HFFc6 (cell line): ENCODE results near the gene COASY. TPM values are rescaled to one million over a fixed set of nuclear protein-coding genes. Genes with fewer than 3 reads are reported as not detected.

ENCODE experiments used
- DNase-seq: peaks from one replicate; pipeline ENCODE4 v3.0.0-alpha.2; 2018
- H3K27ac Mint-ChIP-seq: 2 replicates; pipeline ENCODE4 v1.8.0; 2020; ENCODE audit warnings: mild to moderate bottlenecking, mixed read lengths
- H3K27me3 Mint-ChIP-seq: 2 replicates; pipeline ENCODE4 v1.8.0; 2021; ENCODE audit warnings: mild to moderate bottlenecking, moderate library complexity, mixed read lengths; ENCODE audit not compliant: insufficient read depth
- H3K36me3 Mint-ChIP-seq: 2 replicates; pipeline ENCODE4 v1.8.0; 2021; ENCODE audit warnings: low read depth, mixed read lengths
- H3K4me1 Mint-ChIP-seq: 2 replicates; pipeline ENCODE4 v1.8.0; 2020; ENCODE audit warnings: low read depth, mixed read lengths
- H3K4me3 Mint-ChIP-seq: 2 replicates; pipeline ENCODE4 v1.8.0; 2020; ENCODE audit warnings: mild to moderate bottlenecking, moderate library complexity, mixed read lengths
- H3K9me3 Mint-ChIP-seq: 2 replicates; pipeline ENCODE4 v1.8.0; 2020; ENCODE audit warnings: mild to moderate bottlenecking, mixed read lengths
- CTCF ChIP-seq: fragments of 200-600 bp; sonication (generic); IDR thresholded peaks from 2 replicates; pipeline ENCODE4 v1.5.0; 2021; ENCODE audit warnings: antibody characterized with exemption, mild to moderate bottlenecking
- total RNA-seq, 6 experiments: library from RNA; stranded (reverse); fragmentation: NEBNext Ultra II Directional; extraction: Animal tissue kit (Norgen Biotek cat#: 25700); gene quantifications; 2 replicates in 1 of 6; 3 replicates in 5 of 6; pipeline ENCODE4 v1.2.3, GENCODE V29; 2021

Gene COASY
- total RNA-seq, 6 experiments from 2014 or later: 64.6 to 77.6 (median 71.1) TPM

GRCh38 chr17:42586514-42587230 lies 24.7 kb downstream of the COASY start:
- H3K27ac Mint-ChIP-seq: peak overlapping the region; percentile 22; the same call in 1 of the 2 replicates
- H3K4me1 Mint-ChIP-seq: peaks cover 1% of the 10 kb centered on the region; the same call in 1 of the 2 replicates
- no peak for TF ChIP-seq CTCF
- no peak overlapping the region for H3K4me3 Mint-ChIP-seq
- H3K36me3 Mint-ChIP-seq: peaks cover 6% of the 10 kb centered on the region
- H3K27me3 Mint-ChIP-seq: no peaks in the 10 kb centered on the region; the same call in 1 of the 2 replicates
- DNase-seq: no peak
- H3K9me3 Mint-ChIP-seq: no peaks in the 10 kb centered on the region

GRCh38 chr17:42590886-42591285 lies 28.9 kb downstream of the COASY start:
- Mint-ChIP-seq H3K4me1 (peaks cover 4% of the 10 kb centered on the region; the same call in 1 of the 2 replicates), H3K4me3 (no peak overlapping the region), H3K9me3 (no peaks in the 10 kb centered on the region), H3K27me3 (no peaks in the 10 kb centered on the region), H3K36me3 (peaks cover 6% of the 10 kb centered on the region; the same call in 1 of the 2 replicates), H3K27ac (no peak overlapping the region)
- TF ChIP-seq CTCF: no peak
- no peak for DNase-seq

GRCh38 chr17:42591411-42591810 lies 29.5 kb downstream of the COASY start:
- no peak for TF ChIP-seq CTCF
- Mint-ChIP-seq H3K27me3 (no peaks in the 10 kb centered on the region), H3K9me3 (no peaks in the 10 kb centered on the region), H3K27ac (no peak overlapping the region; the same call in 1 of the 2 replicates), H3K4me3 (no peak overlapping the region), H3K4me1 (peaks cover 4% of the 10 kb centered on the region; the same call in 1 of the 2 replicates), H3K36me3 (peaks cover 8% of the 10 kb centered on the region)
- DNase-seq: no peak

- H3K36me3 Mint-ChIP-seq: peaks cover 4% of the 10 kb centered on the region; the same call in 1 of the 2 replicates
- no peaks in the 10 kb centered on the region; the same call in 1 of the 2 replicates for H3K27me3 Mint-ChIP-seq
- no peak overlapping the region for H3K4me3 Mint-ChIP-seq
- no peaks in the 10 kb centered on the region for H3K9me3 Mint-ChIP-seq
- peaks cover 4% of the 10 kb centered on the region; the same call in 1 of the 2 replicates for H3K4me1 Mint-ChIP-seq
- DNase-seq: no peak
- H3K27ac Mint-ChIP-seq: no peak overlapping the region
- no peak for TF ChIP-seq CTCF
Measured at GRCh38 chr17:42596386-42596785, 34.4 kb downstream of the COASY start.

GRCh38 chr17:42598905-42599304 lies 37.0 kb downstream of the COASY start:
- no peak overlapping the region for H3K4me3 Mint-ChIP-seq
- H3K27me3 Mint-ChIP-seq: no peaks in the 10 kb centered on the region; the same call in 1 of the 2 replicates
- no peaks in the 10 kb centered on the region for H3K9me3 Mint-ChIP-seq
- DNase-seq: no peak
- 0 out of 2 replicates have a peak overlapping the region, but pooled peaks have one; percentile 8 for H3K27ac Mint-ChIP-seq
- peaks cover 4% of the 10 kb centered on the region; the same call in 1 of the 2 replicates for H3K36me3 Mint-ChIP-seq
- peaks cover under 1% of the 10 kb centered on the region for H3K4me1 Mint-ChIP-seq
- TF ChIP-seq CTCF: no peak
